Neural crest cell (in vitro differentiated cells): ENCODE data around the gene SLC7A11. TPM values are rescaled to one million over a fixed set of nuclear protein-coding genes. Genes with fewer than 3 reads are reported as not detected.

Source experiments
- DNase-seq: peaks from one replicate; pipeline ENCODE4 v3.0.0; 2021; ENCODE audit warnings: low read depth, mixed read lengths, low spot score
- H3K27ac Mint-ChIP-seq: one replicate; pipeline ENCODE4 v1.8.0; 2021; ENCODE audit warnings: mild to moderate bottlenecking, mixed read lengths; ENCODE audit not compliant: unreplicated experiment
- H3K27me3 Mint-ChIP-seq: 2 replicates; pipeline ENCODE4 v1.8.0; 2021; ENCODE audit warnings: low read depth, mild to moderate bottlenecking, mixed read lengths
- H3K36me3 Mint-ChIP-seq: 2 replicates; pipeline ENCODE4 v1.8.0; 2021; ENCODE audit warnings: low read depth, mild to moderate bottlenecking, mixed read lengths
- H3K4me1 Mint-ChIP-seq: 2 replicates; pipeline ENCODE4 v1.8.0; 2021; ENCODE audit warnings: mixed read lengths
- H3K4me3 Mint-ChIP-seq: one replicate; pipeline ENCODE4 v1.8.0; 2021; ENCODE audit warnings: mild to moderate bottlenecking, mixed read lengths
- H3K9me3 Mint-ChIP-seq: 2 replicates; pipeline ENCODE4 v1.8.0; 2021; ENCODE audit warnings: mixed read lengths
- CTCF ChIP-seq: fragments of 200-600 bp; sonication (generic); conservative IDR thresholded peaks from 2 replicates; pipeline ENCODE4 v1.5.0; 2021; ENCODE audit warnings: antibody characterized with exemption, mild to moderate bottlenecking
- total RNA-seq: library from RNA; stranded (reverse); gene quantifications from 2 replicates; pipeline ENCODE4 v1.2.1, GENCODE V29; 2021

SLC7A11 gene
- total RNA-seq, 1 donor from 2014 or later = 18.7 TPM

GRCh38 chr4:138158746-138159297 lies 83.3 kb downstream of the SLC7A11 start:
- no peak for DNase-seq
- peaks cover 5% of the 10 kb centered on the region for H3K9me3 Mint-ChIP-seq
- no peaks in the 10 kb centered on the region for H3K27me3 Mint-ChIP-seq
- TF ChIP-seq CTCF = no peak
- H3K36me3 Mint-ChIP-seq = peaks cover 6% of the 10 kb centered on the region
- H3K4me3 Mint-ChIP-seq = no peak overlapping the region
- no peak overlapping the region for H3K27ac Mint-ChIP-seq
- H3K4me1 Mint-ChIP-seq = peaks cover 4% of the 10 kb centered on the region

DNA sequence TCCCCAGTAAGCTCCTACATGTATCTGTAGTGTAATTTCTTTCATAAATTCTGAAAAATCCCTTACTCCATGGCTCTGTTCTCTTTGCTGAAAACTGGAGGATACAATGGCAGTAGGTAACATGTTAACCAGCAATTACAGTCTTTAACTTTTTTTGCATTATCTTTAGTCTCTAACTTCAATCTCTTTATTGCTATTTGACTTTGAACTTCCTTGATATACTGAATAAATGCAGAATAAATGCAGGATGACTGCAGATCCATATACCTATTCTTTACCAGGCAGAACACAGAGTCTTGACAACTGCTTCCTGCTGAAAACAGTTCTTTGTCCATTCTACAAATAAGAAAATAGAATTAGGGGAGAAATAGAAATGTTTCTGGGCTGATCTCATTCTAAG lies 101.3 kb downstream of the SLC7A11 start:
- Mint-ChIP-seq H3K27me3 (no peaks in the 10 kb centered on the region), H3K9me3 (peaks cover 3% of the 10 kb centered on the region), H3K27ac (no peak overlapping the region), H3K36me3 (no peaks in the 10 kb centered on the region), H3K4me1 (no peaks in the 10 kb centered on the region), H3K4me3 (no peak overlapping the region)
- TF ChIP-seq CTCF = no peak
- DNase-seq = no peak

GRCh38 chr4:138138774-138139173 lies 103.4 kb downstream of the SLC7A11 start:
- no peak for DNase-seq
- H3K27me3 Mint-ChIP-seq = no peaks in the 10 kb centered on the region
- no peak overlapping the region for H3K4me3 Mint-ChIP-seq
- no peaks in the 10 kb centered on the region for H3K4me1 Mint-ChIP-seq
- H3K27ac Mint-ChIP-seq = no peak overlapping the region
- H3K9me3 Mint-ChIP-seq = peaks cover 3% of the 10 kb centered on the region
- no peaks in the 10 kb centered on the region for H3K36me3 Mint-ChIP-seq
- no peak for TF ChIP-seq CTCF

DNA sequence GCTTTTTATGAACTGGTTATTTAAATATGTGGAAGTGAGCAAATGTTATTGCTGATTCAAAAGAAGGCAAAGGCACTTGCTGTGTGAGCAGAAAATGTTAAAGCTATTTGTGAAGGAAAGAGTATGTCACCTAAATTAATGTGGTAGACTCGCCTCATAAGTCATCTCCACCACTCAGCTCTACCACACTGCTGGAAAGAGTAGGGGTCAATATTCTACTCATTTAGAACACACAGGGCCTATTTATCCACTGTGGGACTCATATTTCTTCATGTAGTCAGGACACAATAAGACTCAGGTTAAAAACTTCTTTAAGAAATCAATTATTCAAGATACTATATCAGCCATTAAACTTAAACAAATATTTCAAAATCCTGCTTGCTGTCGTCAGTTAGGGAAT lies 106.5 kb downstream of the SLC7A11 start:
- Mint-ChIP-seq H3K9me3 (peaks cover 6% of the 10 kb centered on the region), H3K27me3 (no peaks in the 10 kb centered on the region), H3K4me1 (no peaks in the 10 kb centered on the region), H3K36me3 (no peaks in the 10 kb centered on the region), H3K27ac (no peak overlapping the region), H3K4me3 (no peak overlapping the region)
- no peak for TF ChIP-seq CTCF
- no peak for DNase-seq

DNA sequence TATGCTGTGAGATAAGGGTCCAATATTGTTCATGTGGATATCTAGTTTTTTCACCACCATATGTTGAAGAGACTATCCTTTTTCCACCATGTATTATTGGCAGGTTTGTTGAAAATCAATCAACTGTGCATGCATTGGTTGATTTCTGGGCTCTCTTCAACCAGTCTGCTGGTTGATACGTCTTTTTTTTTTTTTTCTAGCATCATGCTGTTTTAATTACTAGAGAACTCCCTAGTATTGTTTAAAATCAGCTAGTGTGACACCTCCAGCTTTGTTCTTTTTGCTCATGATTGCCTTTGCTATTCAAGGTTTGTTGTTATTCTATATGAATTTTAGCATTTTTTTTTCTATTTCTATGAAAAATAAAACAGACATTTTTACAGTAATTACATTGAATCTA lies 123.9 kb downstream of the SLC7A11 start:
- H3K9me3 Mint-ChIP-seq = peaks cover 4% of the 10 kb centered on the region
- H3K27ac Mint-ChIP-seq = no peak overlapping the region
- no peaks in the 10 kb centered on the region for H3K27me3 Mint-ChIP-seq
- H3K4me3 Mint-ChIP-seq = no peak overlapping the region
- H3K4me1 Mint-ChIP-seq = no peaks in the 10 kb centered on the region
- no peak for TF ChIP-seq CTCF
- H3K36me3 Mint-ChIP-seq = peaks cover 4% of the 10 kb centered on the region
- no peak for DNase-seq
